ENCODE measurements around the gene KRT81.
"Not testable (repeated sequence)": the region's sequence is repeated elsewhere in the genome, so short reads cannot be mapped to it uniquely, and the experiment has no call there.

Gene KRT81

DNA sequence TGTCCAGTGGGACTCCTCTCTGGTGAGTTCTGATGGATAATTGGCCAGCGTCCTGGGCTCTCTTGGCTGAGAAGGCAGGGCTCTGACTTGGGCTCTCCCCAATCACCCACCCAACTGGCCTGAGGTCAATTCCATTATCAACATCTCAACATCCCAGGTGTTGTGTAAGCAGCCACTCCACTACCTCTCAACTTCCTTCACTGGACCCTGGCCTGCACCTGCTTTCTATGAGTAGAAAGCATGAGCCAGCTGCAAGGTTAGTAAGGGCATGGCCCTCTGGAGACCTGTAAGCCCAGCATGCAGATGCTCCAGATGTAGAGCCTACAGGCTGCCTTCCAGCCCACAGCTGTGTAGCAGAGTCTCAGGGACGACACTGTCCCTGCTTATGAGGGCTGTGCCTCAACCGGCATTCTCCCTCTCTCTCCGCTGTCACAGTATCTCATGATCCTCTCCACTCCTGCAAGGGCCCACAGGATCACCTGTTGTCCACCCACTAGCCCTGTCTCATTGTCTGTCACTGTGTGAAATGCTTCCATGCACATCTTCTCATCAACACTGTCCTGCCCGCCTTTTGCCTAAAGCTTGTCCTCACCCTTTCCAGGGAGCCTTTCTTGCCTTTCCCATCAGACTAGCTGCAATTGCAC lies 5.4 kb upstream of the KRT81 start:
- DNase-seq (ENCODE audit: low read depth), result no peak

DNA sequence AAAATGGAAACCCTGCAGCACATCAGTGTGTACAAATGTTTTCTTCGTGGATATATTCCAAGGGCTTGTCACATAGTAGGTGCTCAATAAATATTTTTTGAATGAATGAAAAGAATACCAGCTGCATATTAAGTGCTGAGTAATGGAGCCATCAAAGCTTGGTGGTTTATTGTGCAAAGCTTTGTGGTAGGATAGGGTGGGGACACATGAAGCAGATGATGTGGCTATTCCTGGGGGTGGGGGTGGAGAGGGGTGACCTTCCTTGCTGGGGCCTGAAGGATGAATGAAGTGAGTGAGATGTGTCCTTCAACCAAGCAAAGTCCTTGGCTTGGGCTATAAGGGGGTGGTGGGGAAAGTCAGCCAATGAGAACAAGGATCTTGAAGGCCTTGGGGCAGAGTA lies 4.3 kb upstream of the KRT81 start:
- no peak for DNase-seq (ENCODE audit: low read depth)

DNA sequence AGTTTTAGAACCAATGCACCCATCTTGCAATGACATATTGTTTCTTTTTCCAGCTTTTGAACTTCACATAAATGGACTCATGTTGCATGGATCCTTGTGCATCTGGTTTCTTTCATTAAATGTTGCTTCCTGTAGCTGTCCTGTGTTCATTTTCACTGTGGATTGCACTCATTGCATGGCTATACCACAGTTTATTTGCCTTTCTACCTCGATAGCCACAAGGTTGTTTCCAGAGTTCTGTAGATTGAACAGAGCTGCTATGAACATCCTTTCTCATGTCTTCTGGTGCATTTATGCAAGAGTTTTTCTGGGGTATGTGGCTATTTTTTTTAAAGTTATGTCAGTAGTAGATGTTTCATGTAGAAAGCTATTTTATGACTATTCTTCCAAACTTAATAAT lies 3.5 kb upstream of the KRT81 start:
- no peak for DNase-seq (ENCODE audit: low read depth)

DNA sequence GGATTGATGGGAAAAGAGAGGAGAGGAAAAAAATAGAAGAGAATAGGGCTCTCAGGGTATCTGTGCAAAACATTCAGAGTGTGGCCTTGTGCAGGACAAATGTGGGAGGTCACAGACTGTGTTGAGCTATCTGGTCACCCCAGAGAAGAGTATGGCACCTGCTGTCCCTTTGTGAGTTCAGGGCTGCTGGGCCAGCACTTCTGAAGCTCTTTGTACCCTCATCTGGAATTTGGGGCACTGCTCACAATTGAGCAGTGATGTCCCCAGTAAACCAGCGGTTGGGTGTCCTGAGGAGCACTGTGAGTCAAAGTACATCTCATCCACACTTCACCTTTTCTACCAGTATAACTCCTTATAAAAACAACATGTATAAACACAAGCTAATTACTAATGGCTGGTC lies 2.6 kb upstream of the KRT81 start:
- DNase-seq (ENCODE audit: low read depth), result no peak

DNA sequence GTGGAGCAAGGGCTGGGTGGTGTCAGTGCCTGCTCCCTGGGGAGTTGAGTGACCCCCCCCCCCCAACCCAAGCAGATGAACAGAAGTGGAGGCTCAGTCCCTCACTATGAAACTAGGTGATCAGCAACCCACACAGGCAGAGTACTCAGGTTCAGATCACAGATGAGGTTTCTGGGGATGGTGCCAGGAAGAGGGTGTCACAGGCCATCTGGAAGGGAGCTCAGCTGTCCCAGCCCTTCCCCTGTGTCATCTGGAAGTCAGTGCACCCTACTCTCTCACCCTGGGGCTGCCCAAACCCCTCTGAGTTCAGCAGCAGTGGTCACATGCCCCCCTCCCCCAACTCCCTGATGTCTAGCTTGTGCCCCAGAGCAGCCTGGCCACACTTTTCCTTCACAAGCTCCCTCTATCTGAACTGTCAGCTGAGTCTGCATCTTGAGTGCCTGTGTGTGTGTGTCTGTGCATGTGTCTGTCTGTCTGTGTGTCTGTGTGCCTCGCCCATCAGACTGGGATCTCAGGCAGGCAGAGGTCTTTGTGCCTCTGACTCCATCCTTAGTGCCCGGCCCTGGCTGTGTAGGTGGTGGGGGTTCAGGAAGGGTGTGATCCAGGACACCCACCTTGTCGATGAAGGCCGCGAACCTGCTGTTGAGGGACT lies 725 bp downstream of the KRT81 start:
- not testable (repeated sequence) for DNase-seq (ENCODE audit: low read depth)

DNA sequence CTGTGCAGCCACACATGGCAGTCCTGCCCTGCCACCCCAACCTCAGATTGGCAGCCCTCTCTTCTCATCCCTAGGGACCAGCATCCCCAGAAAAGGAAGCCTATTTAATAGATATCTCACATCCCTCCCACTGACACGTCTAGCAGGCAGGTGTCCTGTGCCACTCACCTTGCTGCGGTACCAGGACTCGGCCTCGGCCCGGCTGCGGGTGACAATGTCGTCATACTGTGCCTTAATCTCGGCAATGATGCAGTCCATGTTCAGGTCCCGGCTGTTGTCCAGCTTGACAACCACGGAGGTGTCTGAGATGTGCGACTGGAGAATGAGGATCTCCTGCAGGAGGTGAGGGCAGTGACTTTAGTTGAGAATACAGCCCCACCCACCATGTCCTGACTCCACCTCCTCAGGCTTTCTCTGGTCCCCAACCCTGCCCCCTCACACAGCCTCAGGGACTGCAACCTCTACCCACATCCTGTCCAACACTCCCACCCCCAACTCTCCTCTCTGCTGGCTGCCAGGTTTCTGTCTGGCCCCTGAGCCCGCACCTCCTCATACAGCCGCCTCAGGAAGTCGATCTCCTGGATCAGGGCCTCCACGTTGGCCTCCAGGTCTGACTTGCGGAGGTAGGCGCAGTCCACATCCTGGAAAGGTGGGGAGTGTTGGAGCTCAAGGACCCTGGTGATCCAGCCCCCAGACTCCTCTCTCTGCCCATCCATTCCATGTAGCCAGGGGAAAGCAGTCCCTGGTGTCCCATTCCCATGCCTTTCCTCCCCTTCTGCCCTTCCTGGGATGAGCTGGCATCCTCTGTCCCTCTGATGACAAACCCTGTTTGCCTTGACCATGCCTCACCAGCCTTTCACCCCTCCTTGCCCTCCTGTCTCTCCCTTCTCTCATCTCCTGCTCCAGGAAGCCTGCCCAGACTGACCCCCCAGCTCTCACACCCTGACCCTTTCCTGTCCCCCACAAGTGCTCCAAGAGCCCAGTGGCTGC lies 3.2 kb downstream of the KRT81 start:
- DNase-seq (ENCODE audit: low read depth), result peak; percentile 49

DNA sequence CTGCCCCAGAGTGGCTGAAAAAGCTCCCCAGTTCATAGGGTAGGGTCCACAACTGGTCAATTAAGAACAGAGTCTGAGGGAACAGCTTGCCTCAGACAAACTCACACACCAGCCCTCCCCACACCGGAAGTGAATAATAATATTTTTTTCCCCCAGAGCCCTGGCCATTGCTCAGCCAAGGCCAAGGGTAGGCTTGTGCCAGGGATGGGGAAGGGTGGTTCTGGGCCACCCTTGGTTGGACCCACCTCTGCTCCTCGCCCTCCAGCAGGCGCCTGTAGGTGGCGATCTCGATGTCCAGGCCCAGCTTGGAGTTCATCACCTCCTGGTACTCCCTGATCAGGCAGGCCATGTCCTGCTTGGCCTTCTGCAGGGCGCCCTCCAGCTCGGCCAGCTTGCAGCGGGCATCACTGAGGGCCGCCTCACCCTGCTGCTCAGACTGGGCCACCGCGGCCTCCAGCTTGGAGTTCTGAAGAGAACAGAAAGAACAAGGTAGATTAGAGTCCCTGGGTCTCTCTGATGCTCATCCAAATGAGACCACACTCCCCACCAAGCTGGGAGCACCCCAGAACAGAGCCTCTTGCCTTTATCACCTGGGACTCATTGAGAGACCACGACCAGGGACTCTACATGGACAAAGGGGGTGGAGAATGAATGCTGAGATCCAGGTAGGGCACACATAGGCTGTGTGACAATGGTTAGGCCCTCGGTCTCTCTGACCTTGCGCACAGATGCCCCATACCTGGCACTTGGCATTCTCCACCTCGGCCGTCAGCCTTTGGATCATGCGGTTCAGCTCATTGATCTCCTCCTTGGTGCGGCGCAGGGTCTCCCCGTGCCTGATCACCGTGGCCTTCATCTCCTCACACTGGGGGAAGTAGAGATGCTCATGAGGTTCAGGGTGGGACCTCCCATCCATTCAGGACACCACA lies 4.2 kb downstream of the KRT81 start:
- peak; percentile 29 for DNase-seq (ENCODE audit: low read depth)

DNA sequence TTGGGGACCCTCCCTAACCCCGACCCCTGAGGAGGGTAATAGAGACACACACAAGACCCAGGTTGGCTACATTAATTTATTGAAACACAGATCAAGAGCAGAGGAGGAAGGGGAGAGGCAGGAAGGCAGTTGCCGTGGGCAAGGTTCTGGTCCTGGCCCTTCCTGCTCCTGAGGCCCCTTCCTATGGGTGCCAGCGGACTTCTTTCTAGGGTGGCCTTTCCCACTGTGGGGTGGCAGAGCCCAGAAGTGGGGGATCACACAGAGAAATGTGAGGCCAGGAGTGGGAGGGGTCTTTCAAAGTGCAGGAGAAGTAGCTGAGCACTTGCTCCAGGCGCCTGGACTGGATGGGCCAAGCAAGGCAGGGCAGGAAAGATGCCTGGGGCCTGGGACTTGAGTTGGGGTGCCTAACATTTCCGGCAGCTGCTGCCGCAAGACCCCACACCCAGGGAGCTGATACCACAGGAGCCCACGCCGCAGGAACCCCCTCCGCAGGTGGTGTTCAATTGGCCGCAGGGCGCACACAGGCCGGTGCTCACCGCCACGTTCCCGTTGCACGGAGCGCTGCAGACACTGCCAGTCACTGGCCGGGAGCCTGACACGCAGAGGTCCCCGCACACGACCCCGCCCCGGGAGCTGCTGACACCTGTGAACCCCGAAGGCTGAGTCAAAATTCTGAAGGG lies 5.3 kb downstream of the KRT81 start:
- no peak for DNase-seq (ENCODE audit: low read depth)

DNA sequence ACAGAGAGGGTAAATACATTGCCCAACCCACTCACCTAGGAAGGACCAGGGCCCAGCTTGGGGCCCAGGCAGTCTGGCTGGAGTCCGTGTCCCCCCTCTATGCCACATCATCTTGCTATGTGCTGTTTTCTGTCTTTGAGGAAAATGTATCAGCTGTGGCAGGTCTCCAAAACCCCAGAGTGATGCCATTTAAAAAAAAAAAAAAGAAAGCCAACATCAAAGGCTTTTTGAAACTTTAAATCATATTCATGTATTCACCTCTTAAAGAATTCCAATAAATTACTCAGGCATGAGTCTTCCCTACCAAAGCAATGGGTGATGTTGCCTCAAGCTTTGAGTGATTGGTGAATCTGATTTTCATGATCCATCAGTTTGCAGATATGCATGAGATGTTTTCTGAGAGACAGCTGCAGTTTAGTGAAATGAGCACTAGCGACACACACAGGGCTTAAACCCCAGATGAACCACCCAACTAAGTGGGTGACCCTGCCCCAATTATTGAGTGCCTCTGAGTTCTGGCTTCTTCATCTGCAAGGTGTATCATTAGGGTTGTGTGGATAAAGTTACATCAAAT lies 6.1 kb downstream of the KRT81 start:
- DNase-seq (ENCODE audit: low read depth), result peak; percentile 95

DNA sequence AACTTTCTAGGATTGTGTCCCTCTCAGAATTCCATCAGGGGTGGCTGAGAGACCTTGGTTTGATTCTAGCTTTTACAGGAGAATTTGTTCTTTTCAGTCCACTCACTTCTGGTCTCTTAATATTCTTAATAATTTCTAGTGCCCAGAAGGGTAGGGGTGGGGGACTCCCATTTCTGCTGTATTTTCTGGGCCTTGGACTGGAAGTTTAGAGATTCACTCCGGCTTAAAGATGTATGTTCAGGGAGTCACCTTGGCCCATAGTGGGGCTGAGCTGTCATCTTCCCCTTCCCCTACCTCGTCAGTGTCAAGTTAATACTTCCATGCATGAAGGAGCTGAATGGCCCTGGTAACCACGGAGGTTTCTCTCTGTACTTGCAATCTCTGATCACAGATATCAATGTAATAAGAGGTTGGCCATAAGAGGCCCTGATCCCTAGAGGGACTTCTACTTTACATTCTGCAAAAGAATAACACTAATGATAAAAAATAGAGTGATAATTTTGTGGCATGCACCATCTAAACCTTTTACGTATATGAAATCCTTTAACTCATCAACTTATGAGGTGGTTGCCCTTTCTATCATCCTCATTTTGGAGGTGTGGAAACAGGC lies 6.7 kb downstream of the KRT81 start:
- no peak for DNase-seq (ENCODE audit: low read depth)

DNA sequence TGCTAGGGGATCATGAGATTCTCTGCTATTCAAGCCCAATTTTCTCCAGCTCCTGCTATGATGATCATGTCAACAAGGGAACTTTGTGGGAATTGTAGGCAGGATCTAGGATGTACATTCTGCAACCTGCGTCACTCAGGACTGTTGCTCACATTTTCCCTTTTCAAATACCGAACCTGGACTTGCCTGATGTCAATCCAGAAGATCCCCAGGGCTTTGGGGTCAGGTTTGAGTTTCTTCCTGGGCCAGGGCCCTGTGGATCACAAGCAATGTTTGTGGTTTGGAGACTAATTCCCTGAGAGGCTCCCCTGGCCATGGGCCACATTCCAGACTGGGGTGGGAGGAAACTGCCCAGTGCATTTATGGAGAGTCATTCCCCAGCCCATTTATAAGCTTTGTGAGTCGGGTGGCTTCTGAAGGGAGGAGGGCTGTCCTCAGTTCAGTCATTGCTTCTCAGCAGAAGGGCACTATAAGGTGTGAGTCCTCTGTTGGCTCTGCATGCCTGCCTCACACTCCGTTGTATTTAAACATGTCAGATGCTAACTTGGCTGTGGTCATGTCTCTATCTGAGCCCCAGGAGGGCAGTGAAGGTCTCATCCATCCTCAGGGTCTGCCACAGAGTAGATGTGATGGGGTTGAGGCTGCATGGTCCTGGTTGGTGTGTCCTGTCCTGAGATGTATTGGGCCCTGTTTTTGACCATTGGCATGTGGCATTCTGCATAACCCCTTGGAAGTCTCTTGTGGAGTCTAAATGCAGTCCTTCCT lies 10.4 kb downstream of the KRT81 start:
- peak; percentile 99 for DNase-seq (ENCODE audit: low read depth)

DNA sequence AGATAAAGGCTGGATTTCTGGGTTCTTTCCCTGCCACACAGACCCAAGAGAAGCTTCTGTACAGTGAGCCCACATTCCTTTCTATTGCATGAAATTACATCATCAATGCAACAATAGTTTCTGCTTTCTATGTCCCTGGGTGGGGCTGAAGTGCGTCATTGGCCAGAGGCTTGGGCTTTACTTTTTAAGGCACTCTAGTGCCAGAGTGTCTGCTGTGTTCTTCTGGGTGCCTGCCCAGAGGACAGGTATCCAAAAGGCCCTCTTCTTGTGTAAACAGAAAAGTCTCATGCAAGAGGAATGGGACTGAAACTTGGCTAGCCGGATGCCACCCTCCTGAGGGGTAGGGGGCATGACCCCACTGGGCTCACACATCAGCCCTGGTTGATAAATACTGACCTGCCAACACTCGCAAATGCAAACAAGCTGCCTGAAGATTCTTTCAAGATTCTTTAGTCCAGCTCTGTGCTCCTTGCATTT lies 11.0 kb downstream of the KRT81 start:
- peak; percentile 97 for DNase-seq (ENCODE audit: low read depth)

DNA sequence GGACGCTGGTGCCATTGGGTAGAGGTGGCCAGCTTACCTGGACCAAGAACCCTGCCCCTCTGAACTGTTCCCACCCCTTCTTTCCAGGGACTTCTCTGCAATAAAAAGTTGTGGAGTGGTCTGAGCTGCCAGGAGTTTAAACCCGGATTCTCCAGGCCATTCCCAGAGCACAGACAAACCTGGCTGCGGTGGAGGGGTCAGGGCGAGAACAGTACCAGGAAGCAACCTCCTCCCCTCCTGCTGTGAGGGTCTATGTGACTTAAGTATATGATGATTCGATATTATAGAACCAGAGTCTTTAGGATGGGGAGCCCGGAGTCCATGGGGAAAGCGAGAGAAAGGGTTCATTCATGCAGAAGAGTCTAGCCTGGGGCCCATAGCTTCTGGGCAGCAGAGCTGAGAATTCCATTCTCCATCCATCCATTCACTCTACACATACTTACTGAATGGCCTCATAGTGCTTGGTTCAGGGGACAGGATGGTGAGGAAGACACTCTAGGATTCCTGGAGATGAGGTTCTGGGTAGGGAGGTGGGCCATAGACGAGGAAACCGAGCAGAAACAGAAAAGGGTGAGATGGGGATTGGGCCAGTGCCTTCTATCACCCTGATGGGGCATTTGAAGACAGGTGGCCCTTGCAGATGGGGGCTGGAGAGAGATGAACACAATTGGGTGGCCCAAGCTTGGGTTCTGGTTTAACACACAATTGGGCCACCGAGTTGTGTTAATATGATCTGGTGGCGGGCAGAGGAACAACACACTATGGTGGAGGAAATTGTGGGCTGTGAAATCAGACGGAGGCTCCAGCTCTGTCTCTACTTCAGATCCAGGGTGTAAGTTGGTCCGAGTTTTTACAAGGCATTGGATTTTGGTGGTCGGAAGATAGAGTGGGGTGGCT lies 11.7 kb downstream of the KRT81 start:
- DNase-seq (ENCODE audit: low read depth), result peak; percentile 37

DNA sequence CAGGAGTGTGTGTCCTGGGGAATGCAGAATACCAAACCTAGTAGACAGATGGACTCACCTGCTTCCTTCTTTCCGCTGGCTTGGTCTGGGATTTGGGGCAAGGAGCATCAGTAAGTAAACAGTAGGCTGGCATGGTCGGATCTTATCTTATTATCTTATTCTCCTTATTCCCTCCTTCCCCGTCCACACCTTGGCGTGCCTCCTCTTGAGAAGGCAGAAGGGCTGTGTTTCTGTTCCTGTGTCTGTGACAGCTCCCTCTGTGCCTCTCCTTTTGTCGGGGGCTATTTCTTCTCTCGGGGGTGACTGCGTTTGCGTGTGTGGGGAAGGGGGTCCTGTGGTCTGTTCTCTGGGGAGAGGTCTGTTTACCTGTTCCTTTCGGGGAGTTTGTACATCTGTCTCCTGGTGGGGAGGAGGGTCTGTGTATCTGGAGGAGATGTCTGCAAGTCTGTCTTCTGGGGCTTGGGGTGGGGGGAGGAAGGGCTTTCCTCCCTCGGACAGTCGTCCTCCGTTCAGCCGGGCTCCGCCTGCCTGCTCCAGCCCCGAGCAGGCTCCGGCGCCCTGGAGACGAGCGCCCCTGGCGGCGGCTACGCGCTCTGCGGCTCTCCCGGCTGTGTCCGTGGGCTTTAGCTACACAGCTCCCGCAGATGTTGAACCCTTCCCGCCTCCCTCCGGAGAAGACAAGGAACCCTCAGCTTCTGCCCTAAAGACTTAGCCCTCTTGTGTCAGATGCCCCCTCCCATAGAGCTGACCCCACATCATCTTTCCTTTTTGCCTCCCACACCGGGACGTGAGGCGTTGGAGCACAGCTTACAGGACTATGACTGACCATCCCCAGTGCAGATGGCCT lies 12.5 kb downstream of the KRT81 start:
- DNase-seq (ENCODE audit: low read depth), result peak; percentile 81

DNA sequence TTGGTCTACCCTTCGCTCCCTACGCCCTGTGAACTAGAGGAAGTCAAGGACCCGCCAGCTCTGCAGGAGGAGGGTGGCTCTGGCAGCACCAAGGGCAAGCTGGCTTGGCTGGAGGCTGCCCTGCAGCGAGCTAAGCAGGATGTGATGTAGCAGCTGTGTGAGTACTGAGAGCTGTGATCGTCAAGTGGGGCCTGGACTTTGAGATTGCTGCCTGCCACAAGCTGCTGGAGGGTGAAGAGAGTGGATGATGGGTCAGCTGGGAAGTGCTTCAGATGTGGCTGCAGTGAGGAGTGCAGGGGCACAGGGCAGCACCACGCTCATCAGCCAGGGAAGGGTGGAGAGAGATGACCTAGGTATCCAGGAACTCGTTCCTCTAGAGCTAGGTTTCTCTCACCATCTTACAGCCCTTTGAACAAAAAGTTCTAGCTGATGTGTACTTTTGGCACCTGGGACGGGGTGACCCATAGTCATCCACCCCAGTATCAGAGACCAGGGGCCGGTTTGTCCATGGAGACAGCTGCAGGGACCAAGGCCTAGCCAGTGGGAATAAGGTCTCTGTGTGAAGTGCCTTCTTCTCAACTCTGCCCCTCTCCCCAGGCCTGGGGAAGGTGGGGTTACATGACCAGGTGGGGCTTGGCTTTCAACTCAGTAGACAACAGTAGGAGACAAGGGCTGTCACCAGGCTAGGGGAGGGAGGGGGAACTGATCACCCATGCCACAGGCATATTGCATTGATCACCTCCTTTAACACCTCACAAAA lies 13.7 kb downstream of the KRT81 start:
- DNase-seq (ENCODE audit: low read depth), result no peak

DNA sequence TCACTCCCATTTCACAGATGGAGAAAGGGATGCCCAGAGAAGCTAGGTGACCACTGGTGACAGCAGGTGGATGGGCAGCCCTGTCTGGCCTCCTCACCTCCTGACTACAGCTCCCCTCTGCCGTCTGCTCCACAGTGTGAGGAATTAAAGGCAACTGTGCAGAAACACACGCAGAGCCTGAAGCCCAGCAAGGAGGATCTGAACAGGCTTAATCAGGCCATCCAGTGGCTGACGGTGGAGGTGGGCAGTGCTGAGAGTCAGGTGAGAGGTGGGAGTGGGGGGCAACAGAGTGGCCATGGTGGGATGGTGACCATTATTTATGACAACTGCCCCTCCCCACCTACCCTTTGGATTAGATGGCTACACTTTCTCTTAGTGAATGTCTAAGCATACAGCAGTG lies 15.6 kb downstream of the KRT81 start:
- DNase-seq (ENCODE audit: low read depth), result no peak
